GM12878 (cell line): ENCODE measurements around the gene FBXO42. TPM values are rescaled to one million over a fixed set of nuclear protein-coding genes. Genes with fewer than 3 reads are reported as not detected.

Source experiments
- ATAC-seq: fragments of 200-7000 bp; cut with Tn5 transposase; 3 replicates; pipeline ENCODE4 v1.9.1; 2020; ENCODE audit warnings: mild to moderate bottlenecking, moderate library complexity
- BruUV-seq: library from RNA; stranded (reverse); fragments of 400-500 nt; replicated peaks from 2 replicates; lab custom pipeline; 2021; lab: Mats Ljungman, UMichigan
- CTCF ChIA-PET: fragments of 300-600 bp; sonication (Branson Sonifier 250); formaldehyde crosslinking; extraction: SDS; loops from one replicate; lab custom pipeline; 2021; ENCODE audit warnings: inconsistent platforms; lab: Yijun Ruan, JAX
- POLR2A ChIA-PET: fragments of 350-600 bp; formaldehyde crosslinking; extraction: SDS; loops from one replicate; lab custom pipeline; 2021; ENCODE audit warnings: inconsistent platforms; lab: Charles Lee
- RAD21 ChIA-PET: fragments of 300-600 bp; sonication (Branson Sonifier 250); formaldehyde crosslinking; loops from one replicate; lab custom pipeline; 2023; ENCODE audit warnings: antibody characterized with exemption; ENCODE audit not compliant: unreplicated experiment; lab: Charles Lee
- SMC1A ChIA-PET: fragments of 300-600 bp; sonication (Branson Sonifier 250); formaldehyde crosslinking; loops from one replicate; lab custom pipeline; 2023; ENCODE audit not compliant: unreplicated experiment, uncharacterized antibody; lab: Charles Lee
- DNase-seq: peaks from one replicate; pipeline ENCODE4 v3.0.0-alpha.2; 2011; ENCODE audit warnings: low read depth, low spot score
- FAIRE-seq: peaks from 3 replicates; lab custom pipeline; 2011; peaks lifted over from hg19 to GRCh38; lab: Jason Lieb, UNC
- H2AFZ ChIP-seq: 2 replicates; pipeline ENCODE4 v1.6.0; 2011; ENCODE audit warnings: low read depth, low read length, control low read depth; ENCODE audit not compliant: control insufficient read depth
- H3K27ac ChIP-seq: 2 replicates; pipeline ENCODE4 v1.5.1; 2011; ENCODE audit warnings: control low read depth; ENCODE audit not compliant: control insufficient read depth, insufficient read depth
- H3K27me3 ChIP-seq, 2 experiments: replicated peaks in 1 of 2; 2 replicates each; pipeline versions ENCODE4 v1.6.0 to v1.6.1; 2011; ENCODE audit warnings: low read length in 1 of 2; ENCODE audit not compliant: control insufficient read depth in 2 of 2, insufficient read depth in 2 of 2
- H3K36me3 ChIP-seq, 2 experiments: 2 replicates each; pipeline ENCODE4 v1.5.1; 2011; ENCODE audit warnings: low read length in 1 of 2; ENCODE audit not compliant: control insufficient read depth in 2 of 2, insufficient read depth in 2 of 2
- H3K4me1 ChIP-seq: 2 replicates; pipeline ENCODE4 v1.6.1; 2011; ENCODE audit warnings: mild to moderate bottlenecking, low read length, moderate library complexity, mixed read lengths; ENCODE audit not compliant: control insufficient read depth, insufficient read depth
- H3K4me2 ChIP-seq: 2 replicates; pipeline ENCODE4 v1.6.0; 2011; ENCODE audit warnings: control low read depth; ENCODE audit not compliant: control insufficient read depth, insufficient read depth
- H3K4me3 ChIP-seq: fragments of 200-600 bp; sonication (generic); 2 replicates; pipeline ENCODE4 v1.5.1; 2016
- H3K79me2 ChIP-seq: 2 replicates; pipeline ENCODE4 v1.6.0; 2011; ENCODE audit warnings: low read length; ENCODE audit not compliant: control insufficient read depth, insufficient read depth
- H3K9ac ChIP-seq: 2 replicates; pipeline ENCODE4 v1.8.0; 2011; ENCODE audit warnings: low read length, control low read depth, mixed read lengths; ENCODE audit not compliant: control insufficient read depth, insufficient read depth
- H3K9me3 ChIP-seq: replicated peaks from 3 replicates; pipeline ENCODE4 v1.5.1; 2011; ENCODE audit warnings: mild to moderate bottlenecking, low read length; ENCODE audit not compliant: control insufficient read depth, insufficient read depth
- H4K20me1 ChIP-seq: 2 replicates; pipeline ENCODE4 v1.6.0; 2011; ENCODE audit not compliant: control insufficient read depth, insufficient read depth
- BHLHE40 ChIP-seq, 2 experiments: fragments of 450-650 bp in 1 of 2; IDR thresholded peaks; 2 replicates each; pipeline ENCODE4 v1.6.1; 2011 to 2017; ENCODE audit warnings: low read depth in 2 of 2, borderline replicate concordance in 1 of 2, improper control_type of control experiment in 1 of 2, low read length in 1 of 2, mild to moderate bottlenecking in 1 of 2
- DPF2 ChIP-seq: fragments of 450-650 bp; IDR thresholded peaks from 2 replicates; pipeline ENCODE4 v1.6.1; 2017; ENCODE audit warnings: mild to moderate bottlenecking
- MYB ChIP-seq: fragments of 150-350 bp; IDR thresholded peaks from 2 replicates; pipeline ENCODE4 v1.6.1; 2014; ENCODE audit warnings: mild to moderate bottlenecking, low read depth, low read length, borderline replicate concordance
- PRDM15 ChIP-seq: fragments of 450-650 bp; formaldehyde crosslinking; IDR thresholded peaks from 2 replicates; pipeline ENCODE4 v1.4.0; 2020; ENCODE audit warnings: mild to moderate bottlenecking, moderate library complexity
- SUZ12 ChIP-seq: fragments of 200-600 bp; sonication (generic); IDR thresholded peaks from one replicate; pipeline ENCODE4 v1.6.1; 2018; ENCODE audit warnings: antibody characterized with exemption, mild to moderate bottlenecking; ENCODE audit not compliant: unreplicated experiment
- WRNIP1 ChIP-seq: IDR thresholded peaks from 2 replicates; pipeline ENCODE4 v1.6.1; 2011; ENCODE audit warnings: low read depth, low read length, improper control_type of control experiment, borderline replicate concordance
- WGBS: methylation state at CpG from one replicate; pipeline ENCODE4 v1.1.6; 2016; ENCODE audit warnings: low lambda C conversion rate; ENCODE audit not compliant: insufficient replicate concordance, insufficient coverage; ENCODE audit errors: missing lambda C conversion rate; 5-methylcytosine and 5-hydroxymethylcytosine counted together
- in situ Hi-C: fragments of 300-500 bp; cut with MboI; formaldehyde crosslinking; loops from 9 replicates; pipeline ENCODE4 v1.14.3; 2018; ENCODE audit warnings: mixed read lengths
- intact Hi-C: fragments of 100-400 bp; cut with micrococcal nuclease; formaldehyde crosslinking; loops from one replicate; pipeline ENCODE4 v1.14.2; 2022; ENCODE audit not compliant: unreplicated experiment
- polyA plus RNA-seq, 11 experiments: library from polyadenylated mRNA; depleted of rRNA in 4 of 11; unstranded in 6 of 11; stranded (reverse) in 5 of 11; fragments of >200 nt; fragmentation: Nextera tagmentation in 4 of 11; fragmentation: Illumina TruSeq in 1 of 11; extraction: Ambion mirVana in 4 of 11; extraction: Trizol in 1 of 11; gene quantifications; 1 replicate in 1 of 11; 2 replicates in 10 of 11; pipeline versions ENCODE4 v1.2.1 to v1.2.3, GENCODE V29; 2011 to 2016; ENCODE audit warnings: inconsistent platforms in 2 of 11, missing spikeins in 2 of 11, low read depth in 1 of 11
- total RNA-seq, 4 experiments: library from RNA; depleted of rRNA in 3 of 4; stranded (reverse); fragments of >200 nt in 3 of 4; fragmentation: Illumina TruSeq in 1 of 4; extraction: Trizol in 1 of 4; gene quantifications; 2 replicates each; pipeline versions ENCODE4 v1.2.1 to v1.2.3, GENCODE V29; 2013 to 2021

Gene FBXO42
- total and polyA plus RNA-seq, 10 of the 15 experiments (the other 5 are each of a cell fraction or from before 2014, with no cell fraction given): 6.1 to 23.8 (median 15.2) TPM

GRCh38 chr1:16239972-16240491 lies 112.2 kb downstream of the FBXO42 start:
- ATAC-seq (no peak), DNase-seq (no peak), FAIRE-seq (no peak)
- in situ Hi-C loops (loop anchor here (5.0 kb wide), 1 partner anchor 163 kb away; no protein-coding TSS in a partner anchor), intact Hi-C loops (loop anchor here (5.0 kb wide), 1 partner anchor 127 kb away; the partner anchor contains the start of gene SZRD1)
- Histone ChIP-seq H2AFZ (no peak overlapping the region), H3K4me2 (no peak overlapping the region), H3K9ac (no peak overlapping the region), H3K79me2 (no peaks in the 10 kb centered on the region), H4K20me1 (no peaks in the 10 kb centered on the region), H3K4me1 (peaks cover 17% of the 10 kb centered on the region), H3K9me3 (no peaks in the 10 kb centered on the region), H3K27me3 (no peaks in the 10 kb centered on the region), H3K4me3 (no peak overlapping the region), H3K36me3 (no peaks in the 10 kb centered on the region), H3K27ac (no peak overlapping the region)
- BruUV-seq: no TSS peak
- ChIA-PET RAD21 (no interaction called here), SMC1A (no interaction called here), POLR2A (no interaction called here), CTCF (interaction anchor here (4.1 kb wide), 1 partner anchor 123 kb away, joined by 27 read pairs; no protein-coding TSS in a partner anchor)
- TF ChIP-seq BHLHE40 (IDR thresholded peaks at IDR 0.05; ENCODE audit: borderline replicate concordance in 1 of 2, low read depth in 2 of 2, low read length in 1 of 2) (no peak), SUZ12 (no peak), PRDM15 (CRISPR knock-in tag) (no peak), DPF2 (no peak), WRNIP1 (no peak), MYB (no peak)
- 69% methylated on average over 2 of the region's 2 CpGs for WGBS
